ENCODE data around the gene MRAS. TPM values are rescaled to one million over a fixed set of nuclear protein-coding genes. Genes with fewer than 3 reads are reported as not detected.
"Not testable (repeated sequence)": the region's sequence is repeated elsewhere in the genome, so short reads cannot be mapped to it uniquely, and the experiment has no call there.

MRAS gene
- total and polyA plus RNA-seq, 4 experiments from 2014 or later, result 1.3 to 2.0 TPM; not detected in 2

DNA sequence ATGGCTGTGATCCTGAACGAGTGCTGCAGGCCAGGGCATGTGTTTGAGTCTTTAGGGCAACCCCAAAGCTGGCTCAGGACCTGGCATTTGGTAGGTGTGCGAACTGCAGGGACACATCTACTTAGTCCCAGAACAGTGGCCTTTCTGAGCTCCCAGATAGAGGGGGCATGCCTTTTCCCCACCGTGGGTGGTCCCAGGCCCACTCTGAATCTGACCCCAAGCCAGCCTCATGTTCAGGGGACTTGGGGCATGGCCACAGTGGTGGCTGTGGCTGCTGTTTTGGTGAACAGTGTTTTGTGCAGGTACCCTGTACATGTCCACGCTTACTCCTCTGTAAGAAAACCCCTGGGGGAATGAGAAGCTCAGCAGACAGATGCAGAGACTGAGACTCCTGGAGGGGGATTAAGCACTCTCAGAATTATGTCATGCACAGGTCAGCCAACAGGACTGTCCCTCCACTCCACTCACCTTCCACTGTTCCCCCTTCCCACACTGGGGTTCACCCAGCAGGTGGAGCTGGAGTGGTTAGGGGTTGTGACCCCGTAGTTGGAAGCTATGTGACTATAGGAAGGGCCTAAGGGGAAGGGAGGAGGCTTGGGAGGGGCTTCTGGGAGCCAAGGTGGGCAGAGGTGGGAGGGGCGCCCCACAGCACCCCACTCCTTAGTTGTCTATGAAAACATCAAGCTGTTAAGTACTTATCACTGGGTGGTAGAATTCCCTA lies 102.5 kb downstream of the MRAS start:
- Histone ChIP-seq H3K4me3 (ENCODE audit: low read length in 2 of 2) (no peak overlapping the region), H3K9me3 (ENCODE audit: control insufficient read depth in 1 of 2, low read length in 2 of 2) (no peaks in the 10 kb centered on the region), H3K4me1 (ENCODE audit: insufficient read depth, low read length) (peaks cover 2% of the 10 kb centered on the region), H3K27ac (ENCODE audit: low read depth, low read length) (no peak overlapping the region), H3K27me3 (ENCODE audit: insufficient read depth, low read length) (no peaks in the 10 kb centered on the region), H3K36me3 (ENCODE audit: insufficient read depth, low read length) (no peaks in the 10 kb centered on the region)
- DNase-seq, result no peak
- intact Hi-C loops (cut with micrococcal nuclease), result no loop called here
- H3K9me3 Mint-ChIP-seq, result no peaks in the 10 kb centered on the region
- H3K4me3 Mint-ChIP-seq, result no peak overlapping the region
- peaks cover 0 to 7% (median 4%) of the 10 kb centered on the region in 4 donors for H3K4me1 Mint-ChIP-seq
- H3K36me3 Mint-ChIP-seq, result no peaks in the 10 kb centered on the region
- no peaks in the 10 kb centered on the region for H3K27me3 Mint-ChIP-seq
- CTCF ChIA-PET (ENCODE audit: partially characterized antibody), result no interaction called here
- POLR2A ChIA-PET (ENCODE audit: partially characterized antibody), result no interaction called here
- no peak overlapping the region for H3K27ac Mint-ChIP-seq

DNA sequence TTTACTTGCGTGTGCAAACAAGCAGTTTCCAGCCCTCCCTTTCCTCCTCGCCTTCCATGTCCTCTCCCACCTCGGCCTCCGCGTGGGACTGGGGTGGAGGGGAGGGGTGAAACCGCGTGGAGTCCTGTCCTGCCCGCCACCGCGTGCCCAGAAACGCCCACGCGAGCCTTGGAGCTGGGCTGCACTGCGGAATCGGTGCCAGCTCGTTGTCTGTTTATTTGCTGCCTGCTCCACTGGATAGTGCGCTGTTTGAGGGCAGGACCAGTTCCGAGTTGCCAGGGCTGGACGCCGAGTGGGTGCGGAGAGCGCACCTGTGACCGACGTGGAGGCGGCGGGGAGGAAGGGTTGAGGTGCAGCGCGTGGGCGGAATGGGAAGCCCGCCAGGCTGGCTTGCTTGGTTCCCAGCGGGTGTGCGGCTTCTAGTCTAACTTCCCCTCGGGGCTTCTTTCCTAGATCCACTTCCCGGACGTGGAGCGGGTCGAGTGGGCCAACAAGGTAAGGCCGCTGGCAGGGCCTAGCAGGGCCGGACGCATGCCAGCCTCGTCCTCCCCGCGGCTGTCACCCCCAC lies 103.3 kb downstream of the MRAS start:
- DNase-seq, result no peak
- Mint-ChIP-seq H3K27me3 (no peaks in the 10 kb centered on the region), H3K9me3 (peaks cover 0 to 2% (median 0%) of the 10 kb centered on the region in 8 donors), H3K27ac (no peak overlapping the region), H3K4me1 (peaks cover 2 to 11% (median 10%) of the 10 kb centered on the region in 4 donors), H3K4me3 (no peak overlapping the region), H3K36me3 (no peaks in the 10 kb centered on the region)
- CTCF ChIA-PET (ENCODE audit: partially characterized antibody), result no interaction called here
- H3K4me3 ChIP-seq (ENCODE audit: low read length in 2 of 2), result no peak overlapping the region
- H3K27ac ChIP-seq (ENCODE audit: low read depth, low read length), result no peak overlapping the region
- H3K27me3 ChIP-seq (ENCODE audit: insufficient read depth, low read length), result no peaks in the 10 kb centered on the region
- H3K9me3 ChIP-seq (ENCODE audit: control insufficient read depth in 1 of 2, low read length in 2 of 2), result no peaks in the 10 kb centered on the region
- intact Hi-C loops (cut with micrococcal nuclease), result no loop called here
- POLR2A ChIA-PET (ENCODE audit: partially characterized antibody), result interaction anchor here (0.6 kb wide), 1 partner anchor 1078 kb away, joined by 3 read pairs; no protein-coding TSS in a partner anchor
- H3K36me3 ChIP-seq (ENCODE audit: insufficient read depth, low read length), result no peaks in the 10 kb centered on the region
- peaks cover 7% of the 10 kb centered on the region for H3K4me1 ChIP-seq (ENCODE audit: insufficient read depth, low read length)

DNA sequence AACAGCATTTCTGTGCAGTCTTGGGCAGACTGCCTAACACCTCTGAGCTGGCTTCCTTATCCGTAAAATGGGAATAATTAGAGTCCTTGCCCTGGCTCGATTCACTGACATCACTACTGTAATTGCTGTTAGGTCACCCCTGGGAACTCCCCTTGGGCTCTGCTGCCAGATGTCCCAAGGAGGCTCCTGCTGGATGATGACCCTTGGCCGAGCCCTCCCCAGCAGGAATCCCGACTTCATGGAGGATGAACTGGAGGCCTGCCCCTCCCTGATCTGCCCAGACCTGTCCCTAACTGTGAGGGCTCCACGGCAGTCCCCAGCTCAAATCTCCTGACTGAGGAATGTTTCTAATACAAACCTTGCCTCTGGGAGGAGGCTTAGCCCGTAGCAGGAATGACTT lies 104.1 kb downstream of the MRAS start:
- ChIA-PET CTCF (ENCODE audit: partially characterized antibody) (no interaction called here), POLR2A (ENCODE audit: partially characterized antibody) (no interaction called here)
- H3K27me3 ChIP-seq (ENCODE audit: insufficient read depth, low read length), result no peaks in the 10 kb centered on the region
- H3K4me3 Mint-ChIP-seq, result no peak overlapping the region
- H3K9me3 ChIP-seq (ENCODE audit: control insufficient read depth in 1 of 2, low read length in 2 of 2), result no peaks in the 10 kb centered on the region
- intact Hi-C loops (cut with micrococcal nuclease), result no loop called here
- no peak for DNase-seq
- no peak overlapping the region for H3K27ac ChIP-seq (ENCODE audit: low read depth, low read length)
- peaks cover 3 to 16% (median 10%) of the 10 kb centered on the region in 4 donors for H3K4me1 Mint-ChIP-seq
- H3K36me3 Mint-ChIP-seq, result no peaks in the 10 kb centered on the region
- H3K9me3 Mint-ChIP-seq, result peaks cover 0 to 2% (median 0%) of the 10 kb centered on the region in 8 donors
- no peak overlapping the region for H3K4me3 ChIP-seq (ENCODE audit: low read length in 2 of 2)
- H3K4me1 ChIP-seq (ENCODE audit: insufficient read depth, low read length), result peaks cover 7% of the 10 kb centered on the region
- peaks cover 0 to 4% of the 10 kb centered on the region in 2 donors for H3K27me3 Mint-ChIP-seq
- no peak overlapping the region for H3K27ac Mint-ChIP-seq
- no peaks in the 10 kb centered on the region for H3K36me3 ChIP-seq (ENCODE audit: insufficient read depth, low read length)

DNA sequence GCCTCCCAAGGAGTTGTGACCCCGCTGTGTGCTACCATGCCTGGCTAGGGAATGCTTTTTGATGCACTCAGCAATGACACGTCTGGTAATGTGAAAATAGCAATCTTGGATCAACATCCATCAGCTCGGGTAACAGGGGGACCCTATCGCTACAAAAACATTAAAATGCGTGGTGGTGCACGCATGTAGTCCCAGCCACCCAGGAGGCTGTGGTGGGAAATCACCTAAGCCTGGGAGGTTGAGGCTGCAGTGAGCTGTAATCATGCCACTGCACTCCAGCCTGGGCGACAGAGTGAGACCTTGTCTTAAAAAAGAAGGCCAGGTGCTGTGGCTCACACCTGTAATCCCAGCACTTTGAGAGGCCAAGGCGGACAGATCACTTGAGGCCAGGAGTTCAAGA lies 105.6 kb downstream of the MRAS start:
- H3K27me3 Mint-ChIP-seq; H3K9me3 Mint-ChIP-seq; H3K9me3 ChIP-seq (ENCODE audit: control insufficient read depth in 1 of 2, low read length in 2 of 2); H3K4me3 ChIP-seq (ENCODE audit: low read length in 2 of 2); H3K27ac ChIP-seq (ENCODE audit: low read depth, low read length); CTCF ChIA-PET (ENCODE audit: partially characterized antibody); H3K27ac Mint-ChIP-seq; H3K36me3 Mint-ChIP-seq; POLR2A ChIA-PET (ENCODE audit: partially characterized antibody); H3K36me3 ChIP-seq (ENCODE audit: insufficient read depth, low read length); H3K27me3 ChIP-seq (ENCODE audit: insufficient read depth, low read length); intact Hi-C loops (cut with micrococcal nuclease); H3K4me3 Mint-ChIP-seq; H3K4me1 ChIP-seq (ENCODE audit: insufficient read depth, low read length); DNase-seq: not testable (repeated sequence)
- H3K4me1 Mint-ChIP-seq, result peaks cover 3 to 16% (median 10%) of the 10 kb centered on the region in 4 donors

Other genes with a start within 250 kb of the MRAS start
- not detected for gene DZIP1L, start 233.0 kb upstream of the MRAS start, total RNA-seq
- gene DZIP1L, start 233.0 kb upstream of the MRAS start, polyA plus RNA-seq, result not detected
- gene A4GNT, start 216.2 kb upstream of the MRAS start, total RNA-seq, result not detected
- gene A4GNT, start 216.2 kb upstream of the MRAS start, polyA plus RNA-seq, result not detected
- gene DBR1, start 173.7 kb upstream of the MRAS start, total RNA-seq, result 10 to 100 TPM; 34.2 to 36.2 TPM
- 10 to 100 TPM; 14.8 to 16.5 TPM for gene DBR1, start 173.7 kb upstream of the MRAS start, polyA plus RNA-seq
- gene ARMC8, start 161.3 kb upstream of the MRAS start, total RNA-seq, result 10 to 100 TPM; 71.0 to 72.6 TPM
- 10 to 100 TPM; 52.0 to 53.4 TPM for gene ARMC8, start 161.3 kb upstream of the MRAS start, polyA plus RNA-seq
- gene NME9, start 18.7 kb upstream of the MRAS start, total RNA-seq, result 1 to 10 TPM; 1.0 to 1.4 TPM
- gene NME9, start 18.7 kb upstream of the MRAS start, polyA plus RNA-seq, result 1 to 10 TPM in 1 of 2 donors, under 1 TPM in 1; 0.80 to 1.1 TPM
- under 1 TPM in 1 of 2 experiments, not detected in 1; 0.11 TPM for gene ESYT3, start 86.0 kb downstream of the MRAS start, total RNA-seq
- gene ESYT3, start 86.0 kb downstream of the MRAS start, polyA plus RNA-seq, result not detected
- gene CEP70, start 245.7 kb downstream of the MRAS start, total RNA-seq, result 10 to 100 TPM; 27.1 to 28.0 TPM
- 1 to 10 TPM; 6.7 to 7.2 TPM for gene CEP70, start 245.7 kb downstream of the MRAS start, polyA plus RNA-seq